PFSK-1 (cell line): ENCODE measurements around the gene CPLX1.

Experiments
- FOXP2 ChIP-seq: optimal IDR thresholded peaks from 2 replicates; pipeline ENCODE3; 2011; ENCODE audit warnings: borderline replicate concordance, control low read depth, inconsistent platforms; ENCODE audit not compliant: insufficient read depth; ENCODE audit errors: extremely low read length, extremely low read depth
- POLR2AphosphoS5 ChIP-seq: IDR thresholded peaks from 2 replicates; pipeline ENCODE4 v1.6.1; 2012; ENCODE audit warnings: low read depth, mild to moderate bottlenecking, control low read depth, low read length, moderate library complexity
- REST ChIP-seq, 2 experiments: IDR thresholded peaks; 2 replicates each; pipeline versions ENCODE4 v1.6.1 to v1.8.0; 2011 to 2012; ENCODE audit warnings: low read depth in 2 of 2, low read length in 2 of 2, control low read depth in 1 of 2, inconsistent platforms in 1 of 2, mild to moderate bottlenecking in 1 of 2, moderate library complexity in 1 of 2; ENCODE audit not compliant: insufficient read depth in 1 of 2
- SIN3A ChIP-seq: IDR thresholded peaks from 2 replicates; pipeline ENCODE4 v1.6.1; 2012; ENCODE audit warnings: mild to moderate bottlenecking, low read length, moderate library complexity, borderline replicate concordance; ENCODE audit not compliant: insufficient read depth
- TAF1 ChIP-seq: IDR thresholded peaks from 2 replicates; pipeline ENCODE4 v1.6.1; 2012; ENCODE audit warnings: low read length, control low read depth, borderline replicate concordance; ENCODE audit not compliant: insufficient read depth

CPLX1 gene

GRCh38 chr4:819401-820229 lies 6.3 kb downstream of the CPLX1 start:
- no peak for TF ChIP-seq SIN3A
- no peak for TF ChIP-seq FOXP2
- TF ChIP-seq REST (IDR thresholded peaks at IDR 0.05; ENCODE audit: insufficient read depth in 1 of 2, low read depth in 2 of 2, low read length in 2 of 2): no peak
- no peak for TF ChIP-seq TAF1
- no peak for TF ChIP-seq POLR2AphosphoS5

DNA sequence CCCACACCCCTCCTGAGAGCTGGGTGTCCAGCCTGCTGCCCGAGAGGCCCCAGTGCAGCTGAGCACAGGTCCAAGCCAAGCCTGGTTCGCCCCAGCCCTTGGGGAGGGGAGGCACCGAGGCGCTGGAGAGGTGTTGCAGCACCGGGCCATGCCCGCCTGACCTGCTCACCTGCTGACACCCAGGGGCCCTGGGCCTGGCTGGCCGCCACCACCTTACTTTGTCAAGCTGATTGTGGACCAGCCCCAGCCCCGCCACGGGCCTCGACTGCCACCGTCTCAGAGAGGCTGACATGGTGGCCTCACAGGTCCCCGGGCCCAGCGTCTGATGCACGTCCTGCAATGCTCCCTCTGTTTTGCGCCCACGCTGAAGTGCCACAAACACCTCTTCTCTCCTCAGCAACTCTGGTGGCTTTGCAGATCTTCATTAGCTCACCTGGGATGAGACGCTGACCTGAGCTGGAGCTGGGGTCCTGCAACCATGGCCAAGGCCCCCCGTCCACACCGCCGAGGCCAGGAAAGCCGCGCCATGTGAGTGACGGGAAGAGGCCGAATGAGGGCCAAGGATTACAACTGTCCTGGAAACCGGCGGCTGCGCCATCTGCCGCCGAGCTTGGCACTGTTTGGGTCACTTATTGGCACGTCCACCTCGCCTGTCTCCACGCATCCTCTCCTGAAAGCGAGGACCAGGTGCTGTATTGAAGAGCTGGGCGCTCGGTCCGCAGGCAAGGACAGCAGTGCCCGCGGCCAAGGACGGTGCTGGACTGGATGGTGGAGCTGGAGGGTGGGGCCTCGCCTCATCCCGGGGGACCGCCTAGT lies 7.6 kb downstream of the CPLX1 start:
- no peak for TF ChIP-seq REST (IDR thresholded peaks at IDR 0.05; ENCODE audit: insufficient read depth in 1 of 2, low read depth in 2 of 2, low read length in 2 of 2)
- no peak for TF ChIP-seq FOXP2
- TF ChIP-seq POLR2AphosphoS5: no peak
- TF ChIP-seq TAF1: no peak
- TF ChIP-seq SIN3A: no peak

GRCh38 chr4:815464-816146 lies 10.3 kb downstream of the CPLX1 start:
- TF ChIP-seq FOXP2: no peak
- no peak for TF ChIP-seq REST (IDR thresholded peaks at IDR 0.05; ENCODE audit: insufficient read depth in 1 of 2, low read depth in 2 of 2, low read length in 2 of 2)
- TF ChIP-seq POLR2AphosphoS5: no peak
- TF ChIP-seq TAF1: no peak
- TF ChIP-seq SIN3A: no peak

- TF ChIP-seq REST (IDR thresholded peaks at IDR 0.05; ENCODE audit: insufficient read depth in 1 of 2, low read depth in 2 of 2, low read length in 2 of 2) (no peak), TAF1 (no peak), SIN3A (no peak), POLR2AphosphoS5 (no peak), FOXP2 (no peak)
Measured at GRCh38 chr4:814312-814850, 11.5 kb downstream of the CPLX1 start.
